Activated naive CD4-positive, alpha-beta T cell treated with anti-CD3 and anti-CD28 coated beads, Interleukin-2, amount 50 U/mL, for 24 hours (primary cell): ENCODE measurements around the gene AFF2.

Experiments used
- H3K27ac Mint-ChIP-seq: one replicate; pipeline ENCODE4 v1.8.0; 2021; ENCODE audit warnings: mild to moderate bottlenecking, mixed read lengths
- H3K27me3 Mint-ChIP-seq: one replicate; pipeline ENCODE4 v1.8.0; 2021; ENCODE audit warnings: mixed read lengths
- H3K36me3 Mint-ChIP-seq: one replicate; pipeline ENCODE4 v1.8.0; 2021; ENCODE audit warnings: mixed read lengths
- H3K4me1 Mint-ChIP-seq: one replicate; pipeline ENCODE4 v1.8.0; 2021; ENCODE audit warnings: mixed read lengths
- H3K4me3 Mint-ChIP-seq: one replicate; pipeline ENCODE4 v1.8.0; 2021; ENCODE audit warnings: mild to moderate bottlenecking, mixed read lengths
- H3K9me3 Mint-ChIP-seq: one replicate; pipeline ENCODE4 v1.8.0; 2021; ENCODE audit warnings: mixed read lengths

Gene AFF2

DNA sequence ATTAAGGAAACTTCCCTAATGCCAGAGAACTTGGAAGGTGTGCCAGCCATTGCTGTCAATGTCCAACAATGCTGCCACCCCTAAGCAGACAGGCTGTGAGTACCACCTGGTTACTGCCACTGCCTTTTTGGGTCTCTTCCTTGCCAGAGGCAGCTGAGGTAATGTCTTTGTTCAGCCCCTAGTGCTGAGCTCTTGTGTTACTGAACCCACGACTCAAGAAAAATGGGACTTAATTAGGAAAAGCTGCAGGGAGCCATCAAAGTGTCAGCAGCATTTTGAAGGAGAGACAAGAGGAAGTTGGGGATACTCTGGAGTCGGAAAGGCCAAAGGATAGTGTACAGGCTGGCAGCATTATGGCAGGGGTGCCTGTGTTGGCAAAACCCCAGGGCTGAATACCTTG lies 283.7 kb downstream of the AFF2 start:
- no peak overlapping the region for H3K4me3 Mint-ChIP-seq

DNA sequence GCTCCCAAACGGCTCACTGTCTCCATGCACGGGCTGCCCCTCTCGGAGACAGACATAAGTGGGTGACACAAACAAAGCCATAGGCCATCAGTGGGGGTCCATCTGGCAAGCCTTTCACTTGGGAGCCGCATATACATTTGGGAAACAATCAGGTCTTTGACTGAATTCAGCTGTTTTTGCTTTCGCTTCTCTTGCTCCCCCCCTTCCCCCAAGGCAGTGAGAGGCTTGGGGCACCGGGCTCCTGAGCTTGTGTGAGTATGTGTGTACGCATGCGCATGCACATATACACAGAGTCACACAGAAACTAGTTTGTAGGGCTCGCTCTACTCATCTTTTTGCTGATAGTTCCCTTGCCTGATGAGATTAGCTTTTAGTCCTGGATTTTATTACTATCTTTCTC lies 284.4 kb downstream of the AFF2 start:
- Mint-ChIP-seq H3K4me3 (no peak overlapping the region), H3K27me3 (no peaks in the 10 kb centered on the region), H3K9me3 (no peaks in the 10 kb centered on the region), H3K27ac (no peak overlapping the region), H3K4me1 (no peaks in the 10 kb centered on the region), H3K36me3 (no peaks in the 10 kb centered on the region)

More for the DNA sequence above, 283.7 kb downstream of the AFF2 start:
- no peak overlapping the region for H3K27ac Mint-ChIP-seq
- H3K9me3 Mint-ChIP-seq = peaks cover under 1% of the 10 kb centered on the region
- no peaks in the 10 kb centered on the region for H3K4me1 Mint-ChIP-seq
- no peaks in the 10 kb centered on the region for H3K36me3 Mint-ChIP-seq
- no peaks in the 10 kb centered on the region for H3K27me3 Mint-ChIP-seq

DNA sequence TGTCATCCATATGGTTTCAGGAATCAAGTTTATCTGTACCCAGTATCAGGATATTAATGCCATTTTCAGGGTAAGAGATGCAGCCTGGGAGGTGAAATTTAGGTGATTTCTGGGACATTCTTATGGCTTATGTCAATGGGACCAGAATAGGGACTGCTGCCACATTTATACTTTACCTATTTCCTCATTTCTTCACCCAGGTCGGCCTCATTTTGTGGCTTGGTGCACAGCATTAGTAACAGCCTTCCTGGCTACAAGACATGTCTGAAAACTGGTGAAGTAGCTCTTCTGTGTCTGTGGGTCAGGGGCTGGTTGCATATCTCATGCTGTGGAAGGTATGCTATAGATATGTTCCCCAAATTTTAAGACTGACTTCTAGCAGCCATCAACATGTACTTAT lies 284.8 kb downstream of the AFF2 start:
- Mint-ChIP-seq H3K4me3 (no peak overlapping the region), H3K27me3 (no peaks in the 10 kb centered on the region), H3K9me3 (no peaks in the 10 kb centered on the region), H3K4me1 (no peaks in the 10 kb centered on the region), H3K27ac (no peak overlapping the region), H3K36me3 (no peaks in the 10 kb centered on the region)

DNA sequence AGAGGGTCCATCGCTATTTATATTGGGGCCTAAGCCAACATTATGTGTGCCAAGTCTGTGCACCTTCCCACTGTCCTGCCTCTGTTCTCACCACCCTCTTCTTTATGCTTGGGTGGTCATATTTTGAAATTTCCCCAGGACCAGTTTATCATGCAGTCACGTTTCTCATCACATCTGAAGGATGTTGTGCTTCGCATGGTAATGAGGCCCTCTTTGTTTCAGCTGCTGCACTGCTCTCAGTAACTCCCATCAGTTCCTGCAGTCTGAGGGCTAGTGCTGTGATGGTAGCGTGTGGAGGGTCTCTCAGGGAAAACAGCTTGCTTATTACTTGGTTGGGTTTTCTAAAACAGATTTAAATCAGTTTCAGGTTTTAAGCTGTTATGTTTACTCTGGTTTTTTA lies 288.0 kb downstream of the AFF2 start:
- no peaks in the 10 kb centered on the region for H3K4me1 Mint-ChIP-seq
- no peak overlapping the region for H3K4me3 Mint-ChIP-seq
- H3K27me3 Mint-ChIP-seq = no peaks in the 10 kb centered on the region
- no peaks in the 10 kb centered on the region for H3K36me3 Mint-ChIP-seq
- no peak overlapping the region for H3K27ac Mint-ChIP-seq
- no peaks in the 10 kb centered on the region for H3K9me3 Mint-ChIP-seq

DNA sequence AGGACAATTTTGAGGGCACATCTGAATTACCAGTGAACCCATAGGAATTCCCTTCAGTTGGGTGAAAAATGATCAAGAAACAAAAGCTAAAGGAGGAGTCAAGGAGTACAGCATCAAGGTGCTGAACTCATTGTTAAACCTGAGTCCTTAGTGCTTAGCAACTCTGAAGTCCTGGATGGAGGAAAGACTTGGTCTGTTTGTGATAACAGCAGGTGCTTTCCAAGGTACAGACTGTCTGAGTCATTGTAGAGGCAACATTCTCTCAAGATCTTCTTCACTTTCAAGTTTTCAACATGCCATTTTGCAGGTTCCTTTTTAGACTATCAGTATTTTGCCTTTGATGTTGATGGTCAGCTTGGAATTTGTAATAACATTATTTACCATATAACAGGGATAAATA lies 293.9 kb downstream of the AFF2 start:
- Mint-ChIP-seq H3K9me3 (no peaks in the 10 kb centered on the region), H3K27me3 (no peaks in the 10 kb centered on the region), H3K27ac (no peak overlapping the region), H3K36me3 (no peaks in the 10 kb centered on the region), H3K4me3 (no peak overlapping the region), H3K4me1 (no peaks in the 10 kb centered on the region)

DNA sequence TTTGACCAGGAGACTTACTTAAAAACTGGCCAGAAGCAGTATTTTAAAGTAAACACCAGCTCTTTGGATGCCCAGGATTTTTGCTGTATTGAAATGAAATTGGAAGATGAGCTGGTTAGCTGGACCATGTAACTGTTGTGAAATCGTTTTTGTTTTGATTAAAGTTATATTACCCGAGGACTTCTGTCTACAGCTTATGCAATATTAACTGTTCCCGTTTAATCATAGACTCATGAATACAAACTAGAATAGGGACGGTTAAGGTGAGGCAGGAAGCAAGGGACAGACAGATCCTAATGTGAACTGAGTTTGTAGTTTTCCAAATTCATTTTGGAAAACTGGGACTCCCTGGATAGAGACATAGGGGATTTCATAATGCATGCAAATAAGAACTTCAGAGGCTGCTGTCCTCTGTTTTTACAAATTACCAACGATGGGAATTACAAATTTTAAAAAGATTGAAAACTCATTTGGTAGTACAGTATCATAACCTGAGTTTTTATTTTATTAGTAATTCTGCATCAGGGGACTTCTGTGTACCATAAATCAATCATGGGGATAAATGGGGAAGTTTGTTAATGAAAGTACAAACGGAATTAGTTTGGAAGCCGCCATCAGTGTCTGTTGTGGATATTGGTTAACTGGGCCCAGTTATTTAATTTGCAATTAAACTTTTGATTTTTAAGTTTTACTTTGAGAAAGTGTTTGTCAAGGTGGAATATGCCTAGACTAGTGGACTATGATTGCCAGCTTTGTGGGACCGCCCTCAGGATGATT lies 304.4 kb downstream of the AFF2 start:
- Mint-ChIP-seq H3K4me3 (no peak overlapping the region), H3K27ac (no peak overlapping the region), H3K27me3 (no peaks in the 10 kb centered on the region), H3K36me3 (no peaks in the 10 kb centered on the region), H3K4me1 (no peaks in the 10 kb centered on the region), H3K9me3 (no peaks in the 10 kb centered on the region)

DNA sequence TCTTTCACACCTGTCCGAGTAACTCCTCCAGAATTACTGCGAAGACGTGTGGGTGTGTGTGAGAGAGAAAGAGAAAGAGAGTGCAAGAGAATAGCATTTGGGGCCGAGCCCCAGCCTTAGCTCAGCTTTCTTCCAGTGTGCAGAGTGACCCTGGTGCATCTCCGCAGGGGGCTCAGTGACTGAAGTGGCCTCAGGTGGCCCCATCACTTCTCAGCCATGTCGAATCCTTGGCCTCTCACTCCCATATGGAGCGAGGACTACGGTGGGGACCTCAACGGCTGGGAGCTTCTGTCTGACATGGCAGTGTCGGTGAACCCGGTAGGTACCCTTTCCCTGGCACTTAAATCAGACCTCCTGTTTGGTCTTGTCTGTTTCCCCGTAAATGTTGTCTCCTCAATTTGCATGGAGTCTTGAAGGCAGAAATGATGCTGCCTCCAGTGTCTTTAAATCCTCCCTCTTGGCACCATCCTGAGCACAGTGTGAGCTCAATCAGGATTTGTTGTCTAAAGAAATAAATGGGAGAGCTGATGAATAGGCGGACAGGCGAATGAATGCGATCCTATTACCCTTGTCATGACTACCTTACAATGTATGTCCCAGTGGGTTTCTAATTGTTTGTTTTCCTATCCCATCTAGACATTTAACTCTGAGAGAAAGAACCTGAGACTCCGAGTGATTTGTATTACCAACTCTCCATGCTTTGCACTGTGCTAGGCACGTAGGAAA lies 305.9 kb downstream of the AFF2 start:
- Mint-ChIP-seq H3K9me3 (no peaks in the 10 kb centered on the region), H3K36me3 (no peaks in the 10 kb centered on the region), H3K4me1 (no peaks in the 10 kb centered on the region), H3K27ac (no peak overlapping the region), H3K27me3 (no peaks in the 10 kb centered on the region), H3K4me3 (no peak overlapping the region)

DNA sequence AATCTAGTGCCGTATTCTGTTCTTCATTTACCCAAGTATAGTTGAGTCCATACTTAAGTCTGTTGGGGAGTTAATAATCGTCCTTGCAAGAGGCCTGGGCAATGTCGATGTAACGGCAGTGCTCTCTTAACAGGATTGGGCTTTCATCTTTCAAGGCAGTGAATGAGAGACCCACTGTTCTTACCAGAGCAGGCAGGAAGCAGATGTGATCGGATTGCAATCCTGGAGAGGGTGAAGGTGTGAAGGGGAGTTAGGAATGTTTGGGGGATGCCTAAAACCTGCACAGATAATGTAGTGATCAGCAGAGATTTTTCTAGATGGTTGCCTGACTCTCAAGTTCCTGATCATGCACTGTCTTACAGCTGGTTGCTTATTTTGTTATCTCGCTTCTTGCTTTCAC lies 308.4 kb downstream of the AFF2 start:
- H3K36me3 Mint-ChIP-seq = peaks cover 1% of the 10 kb centered on the region
- no peaks in the 10 kb centered on the region for H3K27me3 Mint-ChIP-seq
- no peaks in the 10 kb centered on the region for H3K4me1 Mint-ChIP-seq
- no peaks in the 10 kb centered on the region for H3K9me3 Mint-ChIP-seq
- H3K27ac Mint-ChIP-seq = no peak overlapping the region
- H3K4me3 Mint-ChIP-seq = no peak overlapping the region

DNA sequence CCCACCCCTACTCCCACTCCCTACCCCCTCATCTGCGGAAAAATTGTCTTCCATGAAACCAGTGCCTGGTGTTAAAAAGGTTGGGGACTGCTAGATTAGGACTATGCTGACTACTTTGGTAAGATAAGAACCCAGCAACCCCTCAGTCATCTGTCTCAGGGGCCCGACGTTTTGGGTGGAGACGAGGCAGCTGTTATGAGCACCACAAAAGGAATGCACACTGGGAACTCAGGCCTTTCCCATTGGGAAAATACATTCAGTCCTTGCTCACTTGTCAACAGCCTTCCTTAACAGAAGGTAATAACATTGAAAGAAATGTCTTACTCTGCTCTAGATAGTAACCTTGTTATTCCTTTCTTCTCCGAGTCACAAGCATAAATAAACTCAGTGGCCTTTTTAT lies 310.8 kb downstream of the AFF2 start:
- peaks cover 1% of the 10 kb centered on the region for H3K36me3 Mint-ChIP-seq
- no peak overlapping the region for H3K27ac Mint-ChIP-seq
- no peaks in the 10 kb centered on the region for H3K4me1 Mint-ChIP-seq
- no peaks in the 10 kb centered on the region for H3K9me3 Mint-ChIP-seq
- no peak overlapping the region for H3K4me3 Mint-ChIP-seq
- no peaks in the 10 kb centered on the region for H3K27me3 Mint-ChIP-seq

DNA sequence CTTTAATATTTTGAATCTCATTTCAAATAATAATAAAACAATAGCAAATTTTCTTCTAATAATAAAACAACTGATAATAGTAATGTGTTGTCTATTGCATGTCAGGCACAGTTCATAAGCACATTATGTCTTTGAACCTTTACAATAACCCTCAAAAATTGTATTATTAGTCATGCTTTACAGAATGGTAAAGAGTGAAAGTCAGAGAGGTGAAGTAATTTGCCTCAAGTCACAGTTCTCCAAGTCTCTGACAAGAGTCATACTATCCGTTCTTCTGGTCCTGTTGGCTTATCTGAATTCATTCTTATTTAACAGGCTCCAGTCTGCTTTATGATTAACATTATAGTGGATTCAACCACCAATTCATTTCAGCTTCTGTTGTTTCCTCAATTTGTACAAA lies 313.0 kb downstream of the AFF2 start:
- H3K4me3 Mint-ChIP-seq = no peak overlapping the region
- H3K27me3 Mint-ChIP-seq = no peaks in the 10 kb centered on the region
- no peaks in the 10 kb centered on the region for H3K4me1 Mint-ChIP-seq
- H3K9me3 Mint-ChIP-seq = no peaks in the 10 kb centered on the region
- no peak overlapping the region for H3K27ac Mint-ChIP-seq
- H3K36me3 Mint-ChIP-seq = peaks cover 1% of the 10 kb centered on the region

DNA sequence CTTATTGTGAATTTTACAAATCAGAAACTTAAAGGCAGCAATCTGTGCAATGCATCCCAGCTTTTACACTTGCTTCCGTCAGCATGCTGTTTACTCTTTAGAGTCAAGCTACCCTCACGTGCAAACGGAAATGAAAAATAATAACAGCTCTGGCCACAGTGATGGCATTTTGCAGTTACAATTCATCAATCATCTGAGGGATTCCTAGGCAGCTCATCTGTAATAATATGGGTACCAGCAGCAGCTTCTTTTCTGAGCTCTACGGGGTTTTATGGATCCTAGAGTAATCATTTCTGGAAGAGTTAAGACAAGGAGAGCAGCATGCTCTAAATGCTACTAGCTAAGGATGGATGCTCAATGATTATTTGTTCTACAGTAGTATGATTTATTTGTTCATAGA lies 313.6 kb downstream of the AFF2 start:
- Mint-ChIP-seq H3K27me3 (no peaks in the 10 kb centered on the region), H3K4me3 (no peak overlapping the region), H3K9me3 (no peaks in the 10 kb centered on the region), H3K27ac (no peak overlapping the region), H3K36me3 (peaks cover 1% of the 10 kb centered on the region), H3K4me1 (no peaks in the 10 kb centered on the region)

DNA sequence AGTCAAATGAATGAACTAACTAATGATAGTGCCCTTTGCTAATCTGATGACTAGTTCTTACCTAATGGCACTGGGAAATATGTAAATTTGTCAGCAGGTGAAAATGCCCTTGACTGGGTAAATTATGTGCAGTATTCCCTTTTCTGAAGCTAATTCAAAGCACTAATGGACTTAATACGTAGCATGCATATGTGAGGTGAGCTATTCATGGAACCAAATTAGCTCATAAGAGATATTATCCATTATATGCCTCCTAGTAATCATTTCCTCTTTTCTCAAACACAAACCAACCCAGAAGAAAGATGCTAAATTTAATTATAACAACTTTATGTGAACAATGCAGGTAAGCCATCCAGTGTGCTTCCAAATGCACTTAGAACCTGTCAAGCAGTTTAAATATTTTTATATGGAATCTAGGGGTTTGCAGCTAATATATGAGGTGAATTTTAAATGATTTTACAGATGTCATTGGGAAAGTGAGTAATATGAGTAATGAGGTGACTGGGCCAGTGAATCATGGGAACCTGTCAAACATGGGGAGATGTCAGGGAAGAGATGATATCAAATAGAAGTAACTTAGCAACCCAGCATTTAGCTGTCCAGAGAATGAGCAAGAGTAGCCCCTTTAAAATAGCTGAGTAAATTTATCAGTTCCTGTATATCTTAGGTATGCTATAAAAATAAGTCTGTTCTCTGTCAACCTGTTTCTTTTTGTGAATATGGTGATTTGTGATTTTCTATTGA lies 315.0 kb downstream of the AFF2 start:
- H3K4me1 Mint-ChIP-seq = no peaks in the 10 kb centered on the region
- peaks cover 1% of the 10 kb centered on the region for H3K36me3 Mint-ChIP-seq
- no peak overlapping the region for H3K4me3 Mint-ChIP-seq
- no peaks in the 10 kb centered on the region for H3K27me3 Mint-ChIP-seq
- no peak overlapping the region for H3K27ac Mint-ChIP-seq
- no peaks in the 10 kb centered on the region for H3K9me3 Mint-ChIP-seq

DNA sequence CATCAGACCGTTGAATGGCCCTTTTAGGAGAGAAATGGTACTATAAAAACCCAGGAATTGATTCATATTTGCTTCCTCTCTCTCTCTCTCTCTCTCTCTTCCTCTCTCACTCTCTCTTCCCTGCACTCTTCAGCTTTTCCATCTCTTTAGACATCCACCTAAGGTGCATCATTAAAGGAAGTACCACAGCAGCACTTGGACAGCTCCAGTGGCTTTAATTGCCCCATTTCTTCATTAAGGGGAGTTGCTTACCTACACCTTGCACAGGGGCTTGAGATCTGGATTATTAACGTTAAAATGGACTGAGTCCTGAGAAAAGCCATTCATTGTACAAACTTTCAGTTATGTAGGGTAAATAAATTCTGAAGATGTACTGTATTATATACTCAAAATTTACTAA lies 323.6 kb downstream of the AFF2 start:
- H3K36me3 Mint-ChIP-seq = no peaks in the 10 kb centered on the region
- no peak overlapping the region for H3K4me3 Mint-ChIP-seq
- H3K27ac Mint-ChIP-seq = no peak overlapping the region
- no peaks in the 10 kb centered on the region for H3K4me1 Mint-ChIP-seq
- no peaks in the 10 kb centered on the region for H3K27me3 Mint-ChIP-seq
- no peaks in the 10 kb centered on the region for H3K9me3 Mint-ChIP-seq

DNA sequence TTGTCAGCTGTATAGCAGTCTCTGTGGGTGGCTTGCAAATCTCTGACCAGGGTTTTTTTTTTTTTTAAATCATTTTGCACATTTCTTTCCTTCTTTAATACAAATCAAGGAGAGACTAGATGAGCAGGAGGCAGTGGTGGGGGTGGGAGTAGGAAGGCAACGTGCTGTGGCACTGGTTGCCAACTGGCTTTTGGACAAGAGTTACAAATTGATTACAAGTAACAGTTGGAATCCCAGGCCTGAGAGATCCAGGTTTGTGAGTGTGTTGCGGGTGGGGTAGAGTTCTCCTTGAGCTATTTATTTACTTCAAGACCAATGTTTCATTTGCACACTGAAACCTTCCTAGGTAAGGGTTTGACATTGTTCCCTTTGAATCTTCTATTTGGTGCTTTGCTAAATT lies 325.3 kb downstream of the AFF2 start:
- Mint-ChIP-seq H3K36me3 (no peaks in the 10 kb centered on the region), H3K4me3 (no peak overlapping the region), H3K9me3 (no peaks in the 10 kb centered on the region), H3K4me1 (no peaks in the 10 kb centered on the region), H3K27ac (no peak overlapping the region), H3K27me3 (no peaks in the 10 kb centered on the region)

DNA sequence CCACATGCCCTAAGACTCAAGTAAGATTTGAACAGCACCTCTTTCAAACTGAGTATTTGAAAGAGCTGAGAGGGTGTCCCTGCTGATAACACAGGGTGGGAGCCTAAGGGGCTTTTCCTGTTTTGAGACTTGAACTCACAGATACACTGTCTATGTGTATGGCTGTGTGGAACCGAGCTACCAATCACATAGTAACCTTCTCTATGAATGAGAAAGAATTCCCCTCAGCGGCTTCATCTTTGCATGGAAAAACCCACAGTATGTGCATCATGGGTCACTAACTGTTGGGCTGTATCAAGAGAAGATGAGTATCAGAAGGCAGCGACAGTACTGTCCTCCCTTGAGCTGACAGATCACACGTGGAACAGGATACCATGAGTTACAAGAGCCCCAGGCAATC lies 336.3 kb downstream of the AFF2 start:
- Mint-ChIP-seq H3K4me3 (no peak overlapping the region), H3K9me3 (no peaks in the 10 kb centered on the region), H3K4me1 (no peaks in the 10 kb centered on the region), H3K27ac (no peak overlapping the region), H3K36me3 (no peaks in the 10 kb centered on the region), H3K27me3 (no peaks in the 10 kb centered on the region)

DNA sequence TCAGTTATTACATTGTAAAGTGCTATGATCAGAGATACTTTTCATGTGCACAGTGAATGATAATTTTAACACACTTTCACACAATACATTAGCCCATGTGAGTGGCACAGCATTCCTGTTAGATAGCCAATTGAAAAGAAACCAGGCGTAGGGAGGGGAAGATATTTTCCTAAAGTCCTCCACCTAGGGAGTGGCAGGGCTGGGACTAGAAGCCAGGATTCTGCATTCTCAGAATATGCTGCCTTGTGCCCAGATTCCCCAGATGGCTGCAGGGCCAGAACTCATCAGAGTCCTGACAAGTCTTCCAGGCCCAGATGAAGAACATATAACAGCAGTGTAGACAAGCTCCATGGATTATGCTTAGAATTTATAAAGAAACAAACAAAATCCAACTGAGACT lies 350.2 kb downstream of the AFF2 start:
- no peak overlapping the region for H3K27ac Mint-ChIP-seq
- no peaks in the 10 kb centered on the region for H3K36me3 Mint-ChIP-seq
- H3K4me1 Mint-ChIP-seq = no peaks in the 10 kb centered on the region
- H3K4me3 Mint-ChIP-seq = no peak overlapping the region
- H3K9me3 Mint-ChIP-seq = no peaks in the 10 kb centered on the region
- no peaks in the 10 kb centered on the region for H3K27me3 Mint-ChIP-seq
